ENCODE measurements around the gene DIAPH1.

The DIAPH1 gene

GRCh38 chr5:141494761-141495452 is 123.9 kb downstream of the DIAPH1 start:
- ChIA-PET POLR2A (no interaction called here), CTCF (interaction anchor here (1.1 to 4.7 kb wide), 7 partner anchors 11 to 82 kb away, joined by 3 to 31 read pairs (median 7); partner anchors contain the start of genes PCDHGA10, PCDHGC3 and PCDHGC4)
- DNase-seq (ENCODE audit: extremely low spot score): no peak
- TF ChIP-seq CTCF (IDR thresholded peaks at IDR 0.05; ENCODE audit: control extremely low read depth, extremely low read depth, low read depth, missing control alignments): no peak

- DNase-seq (ENCODE audit: extremely low spot score): no peak
- no peak for TF ChIP-seq CTCF (IDR thresholded peaks at IDR 0.05; ENCODE audit: control extremely low read depth, extremely low read depth, low read depth, missing control alignments)
- POLR2A ChIA-PET: no interaction called here
- CTCF ChIA-PET: interaction anchor here (0.8 to 4.7 kb wide), 18 partner anchors 8 to 138 kb away, joined by 3 to 31 read pairs (median 4); partner anchors contain the start of genes PCDHGA10, PCDHGA11, PCDHGB7 and PCDHGC3
These were observed 125.0 kb downstream of the DIAPH1 start for GRCh38 chr5:141493500-141494422.

- ChIA-PET CTCF (interaction anchor here (0.8 to 4.7 kb wide), 14 partner anchors 8 to 79 kb away, joined by 3 to 31 read pairs (median 7); partner anchors contain the start of genes PCDHGA10, PCDHGA11, PCDHGB7 and PCDHGC3), POLR2A (no interaction called here)
- no peak for TF ChIP-seq CTCF (IDR thresholded peaks at IDR 0.05; ENCODE audit: control extremely low read depth, extremely low read depth, low read depth, missing control alignments)
- peak; percentile 63 for DNase-seq (ENCODE audit: extremely low spot score)
These were observed 126.5 kb downstream of the DIAPH1 start for GRCh38 chr5:141492168-141492885.

GRCh38 chr5:141491323-141492167 is 127.3 kb downstream of the DIAPH1 start:
- DNase-seq (ENCODE audit: extremely low spot score): no peak
- ChIA-PET CTCF (interaction anchor here (1.7 to 4.7 kb wide), 8 partner anchors 11 to 73 kb away, joined by 3 to 31 read pairs (median 10); partner anchors contain the start of genes PCDHGA11 and PCDHGC3), POLR2A (no interaction called here)
- no peak for TF ChIP-seq CTCF (IDR thresholded peaks at IDR 0.05; ENCODE audit: control extremely low read depth, extremely low read depth, low read depth, missing control alignments)

- ChIA-PET CTCF (interaction anchor here (2.7 to 4.7 kb wide), 2 partner anchors 17 to 22 kb away, joined by 12 to 31 read pairs; no protein-coding TSS in a partner anchor), POLR2A (no interaction called here)
- no peak for TF ChIP-seq CTCF (IDR thresholded peaks at IDR 0.05; ENCODE audit: control extremely low read depth, extremely low read depth, low read depth, missing control alignments)
- DNase-seq (ENCODE audit: extremely low spot score): peak; percentile 7
These were observed 128.0 kb downstream of the DIAPH1 start for GRCh38 chr5:141490771-141491170.
